ENCODE measurements around the gene SRP9.

SRP9 gene, protein sequence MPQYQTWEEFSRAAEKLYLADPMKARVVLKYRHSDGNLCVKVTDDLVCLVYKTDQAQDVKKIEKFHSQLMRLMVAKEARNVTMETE

GRCh38 chr1:225777583-225778336 lies at the start of gene SRP9:
TSS of gene SRP9 (plus strand) at chr1:225777826. CDS start at chr1:225777941, 115 bp downstream.
- no peak within 1 kb of the TSS for H3K27ac Mint-ChIP-seq
- H3K27me3 Mint-ChIP-seq (ENCODE audit: low read depth): peaks cover 2% of the 10 kb centered on the region
- H3K4me3 Mint-ChIP-seq: no peak within 1 kb of the TSS
- H3K4me1 Mint-ChIP-seq (ENCODE audit: low read depth): peaks cover 21% of the 10 kb centered on the region
- DNase-seq (ENCODE audit: low spot score): peak; percentile 99
- H3K9me3 Mint-ChIP-seq: no peaks in the 10 kb centered on the region
- H3K36me3 Mint-ChIP-seq (ENCODE audit: low read depth): peaks cover 19% of the 10 kb centered on the region

DNA sequence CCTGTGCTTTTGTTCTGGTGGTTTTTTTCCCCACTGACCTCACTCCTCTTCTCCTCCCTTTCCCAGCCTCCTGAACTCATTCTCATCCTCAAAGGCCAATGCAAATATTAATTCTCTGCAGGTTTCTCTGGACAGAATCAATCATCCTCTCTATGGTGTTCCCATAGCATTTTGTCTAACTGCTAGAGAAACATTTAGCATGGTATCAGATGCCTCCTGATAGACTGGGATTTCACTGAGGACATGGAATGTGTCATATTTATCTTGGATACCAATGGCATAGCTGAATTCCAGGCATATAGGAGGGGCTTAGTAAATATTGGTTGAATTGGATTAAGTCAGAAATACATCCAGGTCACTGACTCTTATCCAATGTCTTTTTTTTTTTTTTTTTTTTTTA lies 46.1 kb upstream of the SRP9 start:
- H3K4me1 Mint-ChIP-seq (ENCODE audit: low read depth): no peaks in the 10 kb centered on the region
- H3K27me3 Mint-ChIP-seq (ENCODE audit: low read depth): peaks cover 2% of the 10 kb centered on the region
- no peak overlapping the region for H3K27ac Mint-ChIP-seq
- no peak overlapping the region for H3K4me3 Mint-ChIP-seq
- no peak for DNase-seq (ENCODE audit: low spot score)
- H3K9me3 Mint-ChIP-seq: no peaks in the 10 kb centered on the region
- no peaks in the 10 kb centered on the region for H3K36me3 Mint-ChIP-seq (ENCODE audit: low read depth)

DNA sequence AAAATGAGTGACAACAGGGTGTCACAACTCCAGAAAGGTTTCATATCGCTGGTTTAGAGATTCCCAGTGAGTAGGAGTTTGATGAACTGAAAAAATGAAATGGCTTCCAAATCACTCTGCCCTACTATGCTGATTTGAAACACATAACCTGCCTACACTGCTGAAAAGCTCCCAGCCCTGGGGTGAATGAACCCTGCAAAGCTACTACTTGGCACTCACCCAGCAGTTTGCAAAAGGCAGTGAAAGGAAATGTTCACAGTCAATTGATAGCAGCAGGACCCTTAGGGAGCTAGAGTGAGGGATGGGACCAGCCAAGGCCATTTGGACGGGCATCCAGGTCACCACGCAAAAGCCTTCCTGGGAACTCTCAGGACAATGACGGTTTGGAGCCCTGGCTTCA lies 44.4 kb upstream of the SRP9 start:
- peaks cover 2% of the 10 kb centered on the region for H3K27me3 Mint-ChIP-seq (ENCODE audit: low read depth)
- H3K27ac Mint-ChIP-seq: no peak overlapping the region
- H3K4me3 Mint-ChIP-seq: no peak overlapping the region
- H3K4me1 Mint-ChIP-seq (ENCODE audit: low read depth): no peaks in the 10 kb centered on the region
- DNase-seq (ENCODE audit: low spot score): no peak
- H3K36me3 Mint-ChIP-seq (ENCODE audit: low read depth): no peaks in the 10 kb centered on the region
- no peaks in the 10 kb centered on the region for H3K9me3 Mint-ChIP-seq

- Mint-ChIP-seq H3K27ac (no peak overlapping the region), H3K4me1 (ENCODE audit: low read depth) (no peaks in the 10 kb centered on the region), H3K9me3 (no peaks in the 10 kb centered on the region), H3K4me3 (no peak overlapping the region), H3K27me3 (ENCODE audit: low read depth) (peaks cover 2% of the 10 kb centered on the region), H3K36me3 (ENCODE audit: low read depth) (no peaks in the 10 kb centered on the region)
- no peak for DNase-seq (ENCODE audit: low spot score)
Measured at GRCh38 chr1:225735252-225736149, 42.1 kb upstream of the SRP9 start.

GRCh38 chr1:225736437-225737098 lies 41.1 kb upstream of the SRP9 start:
- no peak for DNase-seq (ENCODE audit: low spot score)
- no peaks in the 10 kb centered on the region for H3K4me1 Mint-ChIP-seq (ENCODE audit: low read depth)
- no peaks in the 10 kb centered on the region for H3K9me3 Mint-ChIP-seq
- H3K27ac Mint-ChIP-seq: no peak overlapping the region
- no peaks in the 10 kb centered on the region for H3K36me3 Mint-ChIP-seq (ENCODE audit: low read depth)
- H3K4me3 Mint-ChIP-seq: no peak overlapping the region
- H3K27me3 Mint-ChIP-seq (ENCODE audit: low read depth): no peaks in the 10 kb centered on the region

- no peak for DNase-seq (ENCODE audit: low spot score)
- H3K27ac Mint-ChIP-seq: no peak overlapping the region
- no peaks in the 10 kb centered on the region for H3K27me3 Mint-ChIP-seq (ENCODE audit: low read depth)
- no peak overlapping the region for H3K4me3 Mint-ChIP-seq
- H3K4me1 Mint-ChIP-seq (ENCODE audit: low read depth): no peaks in the 10 kb centered on the region
- no peaks in the 10 kb centered on the region for H3K9me3 Mint-ChIP-seq
- H3K36me3 Mint-ChIP-seq (ENCODE audit: low read depth): no peaks in the 10 kb centered on the region
Measured at GRCh38 chr1:225737161-225737560, 40.5 kb upstream of the SRP9 start.

DNA sequence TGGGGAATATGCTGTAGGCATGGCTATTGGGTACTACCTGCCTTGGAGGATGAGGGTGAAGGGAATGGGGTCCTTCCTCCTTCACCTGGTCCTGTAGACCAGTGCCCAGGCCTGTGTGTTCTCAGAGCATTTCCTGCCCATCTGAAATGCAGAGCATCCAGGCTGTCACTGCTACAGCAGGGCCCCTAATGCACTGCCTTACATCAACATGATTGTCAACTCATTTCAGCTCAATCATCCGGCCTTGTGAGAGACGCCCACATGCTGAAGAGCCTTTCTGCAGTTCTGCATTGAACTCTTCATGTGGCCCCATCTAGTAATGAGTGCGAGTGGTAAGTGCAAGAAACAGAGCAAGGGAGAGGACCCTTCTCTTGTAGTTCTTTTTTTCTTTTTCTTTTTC lies 39.8 kb upstream of the SRP9 start:
- H3K27ac Mint-ChIP-seq: no peak overlapping the region

GRCh38 chr1:225738763-225739162 lies 38.9 kb upstream of the SRP9 start:
- H3K36me3 Mint-ChIP-seq (ENCODE audit: low read depth): no peaks in the 10 kb centered on the region
- H3K27me3 Mint-ChIP-seq (ENCODE audit: low read depth): no peaks in the 10 kb centered on the region
- H3K27ac Mint-ChIP-seq: no peak overlapping the region
- no peak for DNase-seq (ENCODE audit: low spot score)
- H3K4me3 Mint-ChIP-seq: no peak overlapping the region
- H3K9me3 Mint-ChIP-seq: no peaks in the 10 kb centered on the region
- H3K4me1 Mint-ChIP-seq (ENCODE audit: low read depth): no peaks in the 10 kb centered on the region

More for the DNA sequence above, 39.8 kb upstream of the SRP9 start:
- Mint-ChIP-seq H3K27me3 (ENCODE audit: low read depth) (no peaks in the 10 kb centered on the region), H3K4me1 (ENCODE audit: low read depth) (no peaks in the 10 kb centered on the region), H3K36me3 (ENCODE audit: low read depth) (no peaks in the 10 kb centered on the region), H3K4me3 (no peak overlapping the region), H3K9me3 (no peaks in the 10 kb centered on the region)
- no peak for DNase-seq (ENCODE audit: low spot score)

DNA sequence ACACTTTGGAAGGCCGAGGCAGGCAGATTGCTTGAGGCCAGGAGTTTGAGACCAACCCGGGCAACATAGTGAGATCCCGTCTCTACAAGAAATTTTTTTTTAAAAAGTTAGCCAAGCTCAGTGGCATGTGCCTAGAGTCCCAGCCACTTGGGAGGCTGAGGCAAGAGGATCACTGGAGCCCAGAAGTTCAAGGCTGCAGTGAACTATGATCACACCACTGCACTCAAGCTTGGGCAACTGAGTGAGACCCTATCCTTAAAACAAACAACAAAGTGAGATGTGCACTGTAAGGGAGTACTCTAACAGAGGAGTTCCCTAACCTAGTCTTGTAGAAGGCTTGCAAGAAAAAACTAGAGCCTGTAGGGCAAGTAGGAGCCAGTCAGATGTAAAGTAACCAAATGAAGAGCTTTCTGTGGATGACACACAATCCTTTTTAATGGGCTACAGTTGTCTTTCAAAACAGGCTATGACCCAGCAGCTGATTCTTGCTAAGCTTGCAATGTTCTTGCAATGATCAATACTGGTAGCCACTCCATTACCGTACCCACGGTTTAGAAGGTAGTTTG lies 38.0 kb upstream of the SRP9 start:
- no peaks in the 10 kb centered on the region for H3K9me3 Mint-ChIP-seq
- no peak overlapping the region for H3K4me3 Mint-ChIP-seq
- no peak overlapping the region for H3K27ac Mint-ChIP-seq
- H3K27me3 Mint-ChIP-seq (ENCODE audit: low read depth): no peaks in the 10 kb centered on the region
- no peaks in the 10 kb centered on the region for H3K36me3 Mint-ChIP-seq (ENCODE audit: low read depth)
- DNase-seq (ENCODE audit: low spot score): no peak
- H3K4me1 Mint-ChIP-seq (ENCODE audit: low read depth): no peaks in the 10 kb centered on the region

DNA sequence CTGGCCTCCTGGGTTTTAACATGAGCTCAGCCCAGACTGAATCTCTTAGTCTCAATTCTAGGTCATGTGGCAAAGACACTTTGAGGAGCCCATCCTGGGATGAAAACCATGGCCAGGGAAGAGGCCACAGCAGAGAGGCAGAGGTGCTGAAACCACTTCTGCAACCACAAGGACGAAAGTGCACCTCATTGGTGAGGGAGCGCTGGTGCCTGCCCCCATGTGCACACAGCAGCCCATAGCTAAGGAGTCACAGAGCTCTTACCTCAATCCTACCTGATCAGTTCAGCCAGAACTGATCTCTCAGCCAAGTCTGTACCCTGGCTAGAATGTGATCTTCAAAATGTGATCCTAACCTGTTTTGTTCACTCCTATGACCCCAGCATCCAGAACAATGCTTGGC lies 32.9 kb upstream of the SRP9 start:
- Mint-ChIP-seq H3K4me1 (ENCODE audit: low read depth) (no peaks in the 10 kb centered on the region), H3K27me3 (ENCODE audit: low read depth) (no peaks in the 10 kb centered on the region)

GRCh38 chr1:225745273-225745672 lies 32.4 kb upstream of the SRP9 start:
- no peak overlapping the region for H3K27ac Mint-ChIP-seq
- no peaks in the 10 kb centered on the region for H3K9me3 Mint-ChIP-seq
- H3K27me3 Mint-ChIP-seq (ENCODE audit: low read depth): no peaks in the 10 kb centered on the region
- no peaks in the 10 kb centered on the region for H3K4me1 Mint-ChIP-seq (ENCODE audit: low read depth)
- no peak for DNase-seq (ENCODE audit: low spot score)
- H3K36me3 Mint-ChIP-seq (ENCODE audit: low read depth): no peaks in the 10 kb centered on the region
- H3K4me3 Mint-ChIP-seq: no peak overlapping the region

More for the DNA sequence above, 32.9 kb upstream of the SRP9 start:
- DNase-seq (ENCODE audit: low spot score): no peak
- H3K4me3 Mint-ChIP-seq: no peak overlapping the region
- H3K27ac Mint-ChIP-seq: no peak overlapping the region
- H3K36me3 Mint-ChIP-seq (ENCODE audit: low read depth): no peaks in the 10 kb centered on the region
- H3K9me3 Mint-ChIP-seq: no peaks in the 10 kb centered on the region

DNA sequence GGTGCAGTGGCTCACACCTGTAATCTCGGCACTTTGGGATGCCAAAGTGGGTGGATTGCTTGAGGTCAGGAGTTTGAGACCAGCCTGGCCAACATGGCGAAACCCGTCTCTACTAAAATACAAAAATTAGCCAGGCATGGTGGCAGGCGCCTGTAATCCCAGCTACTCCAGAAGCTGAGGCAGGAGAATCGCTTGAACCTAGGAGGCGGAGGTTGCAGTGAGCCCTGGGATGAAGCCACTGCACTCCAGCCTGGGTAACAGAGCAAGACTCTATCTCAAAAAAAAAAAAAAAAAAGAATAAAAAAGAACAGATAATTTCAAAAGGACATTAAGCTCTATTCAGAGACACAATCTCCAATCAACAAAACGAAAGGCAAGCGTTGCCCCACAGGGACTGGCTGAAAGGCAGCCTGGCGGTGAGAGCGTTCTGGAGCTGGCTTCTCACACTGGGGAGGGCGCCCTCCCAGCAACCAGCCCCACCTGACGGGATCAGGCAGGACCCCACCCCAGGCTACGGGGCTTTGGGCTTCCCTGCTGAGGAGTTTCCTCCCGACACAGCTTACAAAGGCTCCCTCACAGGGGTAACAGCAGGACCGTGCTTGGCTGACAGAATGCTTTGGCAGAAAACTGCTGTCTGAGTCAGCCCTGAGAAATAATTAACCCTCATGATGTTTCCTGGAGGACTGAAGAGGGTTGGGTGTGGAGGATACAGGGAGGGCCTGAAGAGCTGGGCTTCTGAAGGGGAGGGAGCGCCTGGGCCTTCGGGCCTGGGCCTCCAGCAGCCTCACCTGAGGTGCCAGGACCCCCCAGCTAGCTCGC lies 31.1 kb upstream of the SRP9 start:
- Mint-ChIP-seq H3K27me3 (ENCODE audit: low read depth) (peaks cover 3% of the 10 kb centered on the region), H3K9me3 (no peaks in the 10 kb centered on the region), H3K27ac (no peak overlapping the region), H3K36me3 (ENCODE audit: low read depth) (no peaks in the 10 kb centered on the region), H3K4me1 (ENCODE audit: low read depth) (no peaks in the 10 kb centered on the region), H3K4me3 (no peak overlapping the region)
- no peak for DNase-seq (ENCODE audit: low spot score)

DNA sequence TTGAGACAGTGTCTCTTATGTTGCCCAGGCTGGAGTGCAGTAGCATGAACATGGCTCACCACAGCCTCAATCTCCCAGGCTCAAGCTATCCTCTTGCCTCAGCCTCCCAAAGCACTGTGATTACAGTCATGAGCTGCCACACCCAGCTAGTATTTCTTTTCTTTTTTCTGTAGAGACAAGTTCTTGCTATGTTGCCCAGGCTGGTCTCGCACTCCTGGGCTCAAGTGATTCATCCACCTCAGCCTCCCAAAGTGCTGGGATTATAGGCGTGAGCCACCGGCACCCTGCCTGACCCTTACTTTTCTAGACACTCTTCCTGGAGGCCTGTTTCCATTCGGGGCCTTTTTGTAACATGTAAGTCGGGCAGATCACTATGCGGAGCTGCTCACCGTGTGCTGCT lies 30.1 kb upstream of the SRP9 start:
- H3K27me3 Mint-ChIP-seq (ENCODE audit: low read depth): peaks cover 3% of the 10 kb centered on the region
- H3K27ac Mint-ChIP-seq: no peak overlapping the region
- no peak overlapping the region for H3K4me3 Mint-ChIP-seq

More for the DNA sequence above, 30.1 kb upstream of the SRP9 start:
- Mint-ChIP-seq H3K36me3 (ENCODE audit: low read depth) (no peaks in the 10 kb centered on the region), H3K9me3 (no peaks in the 10 kb centered on the region), H3K4me1 (ENCODE audit: low read depth) (no peaks in the 10 kb centered on the region)
- no peak for DNase-seq (ENCODE audit: low spot score)
